Type B pancreatic cell (in vitro differentiated cells): ENCODE results near the gene SCNN1B. TPM values are rescaled to one million over a fixed set of nuclear protein-coding genes. Genes with fewer than 3 reads are reported as not detected.
"Not testable (repeated sequence)": the region's sequence is repeated elsewhere in the genome, so short reads cannot be mapped to it uniquely, and the experiment has no call there.

Experiments used
- DNase-seq: peaks from one replicate; pipeline ENCODE4 v3.0.0; 2021; ENCODE audit warnings: mixed read lengths; ENCODE audit not compliant: unreplicated experiment; ENCODE audit errors: extremely low spot score
- H3K27ac Mint-ChIP-seq: 2 replicates; pipeline ENCODE4 v1.8.0; 2021; ENCODE audit warnings: mild to moderate bottlenecking, mixed read lengths
- H3K27me3 Mint-ChIP-seq: 2 replicates; pipeline ENCODE4 v1.8.0; 2021; ENCODE audit warnings: mixed read lengths
- H3K36me3 Mint-ChIP-seq: 2 replicates; pipeline ENCODE4 v1.8.0; 2021; ENCODE audit warnings: mixed read lengths
- H3K4me1 Mint-ChIP-seq: one replicate; pipeline ENCODE4 v1.8.0; 2021; ENCODE audit warnings: mixed read lengths; ENCODE audit not compliant: unreplicated experiment
- H3K4me3 Mint-ChIP-seq: 2 replicates; pipeline ENCODE4 v1.8.0; 2021; ENCODE audit warnings: mild to moderate bottlenecking, mixed read lengths
- H3K9me3 Mint-ChIP-seq: 2 replicates; pipeline ENCODE4 v1.8.0; 2021; ENCODE audit warnings: mixed read lengths
- total RNA-seq: library from RNA; stranded (reverse); gene quantifications from 2 replicates; pipeline ENCODE4 v1.2.1, GENCODE V29; 2021; ENCODE audit warnings: low replicate concordance
- TF ChIP-seq, protein P1 (sequence below): fragments of 200-600 bp; sonication (generic); conservative IDR thresholded peaks from 2 replicates; pipeline ENCODE4 v1.5.0; 2021; ENCODE audit warnings: antibody characterized with exemption, mild to moderate bottlenecking

SCNN1B gene
- total RNA-seq, 1 donor from 2014 or later: 4.3 TPM

DNA sequence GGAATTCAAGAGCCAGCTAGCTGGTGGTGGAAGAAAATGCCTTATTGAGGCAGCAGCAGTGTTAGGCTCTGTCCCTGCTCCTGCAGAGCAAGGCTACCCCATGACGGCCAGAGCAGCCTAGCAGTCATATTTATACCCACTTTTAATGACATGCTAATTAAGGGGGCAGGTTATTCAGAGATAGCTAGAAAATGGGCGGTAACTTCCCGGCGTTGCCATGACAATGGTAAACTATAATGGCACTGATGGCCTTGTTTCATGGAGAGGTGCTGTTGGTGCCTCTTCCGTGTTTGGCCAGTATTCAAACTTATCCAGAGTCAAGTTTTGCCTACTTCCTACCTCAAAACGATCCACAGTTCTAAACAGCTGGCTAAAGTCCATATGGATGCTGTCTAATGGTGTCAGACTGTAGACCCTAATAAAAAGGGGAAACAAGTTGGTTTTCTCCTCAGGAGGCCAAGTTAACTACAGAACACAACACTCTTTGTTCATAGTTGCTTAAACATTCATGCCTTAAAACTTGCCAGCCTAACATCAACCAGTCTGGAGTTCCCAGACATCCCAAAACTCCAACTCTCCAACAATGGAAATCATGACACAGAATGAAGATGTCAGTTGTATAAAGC is 3.7 kb upstream of the SCNN1B start:
- Mint-ChIP-seq H3K4me3 (no peak overlapping the region), H3K27me3 (peaks cover 47% of the 10 kb centered on the region), H3K36me3 (no peaks in the 10 kb centered on the region), H3K4me1 (peaks cover 7% of the 10 kb centered on the region), H3K9me3 (no peaks in the 10 kb centered on the region), H3K27ac (no peak overlapping the region)
- DNase-seq: no peak
- TF ChIP-seq, protein P1, sequence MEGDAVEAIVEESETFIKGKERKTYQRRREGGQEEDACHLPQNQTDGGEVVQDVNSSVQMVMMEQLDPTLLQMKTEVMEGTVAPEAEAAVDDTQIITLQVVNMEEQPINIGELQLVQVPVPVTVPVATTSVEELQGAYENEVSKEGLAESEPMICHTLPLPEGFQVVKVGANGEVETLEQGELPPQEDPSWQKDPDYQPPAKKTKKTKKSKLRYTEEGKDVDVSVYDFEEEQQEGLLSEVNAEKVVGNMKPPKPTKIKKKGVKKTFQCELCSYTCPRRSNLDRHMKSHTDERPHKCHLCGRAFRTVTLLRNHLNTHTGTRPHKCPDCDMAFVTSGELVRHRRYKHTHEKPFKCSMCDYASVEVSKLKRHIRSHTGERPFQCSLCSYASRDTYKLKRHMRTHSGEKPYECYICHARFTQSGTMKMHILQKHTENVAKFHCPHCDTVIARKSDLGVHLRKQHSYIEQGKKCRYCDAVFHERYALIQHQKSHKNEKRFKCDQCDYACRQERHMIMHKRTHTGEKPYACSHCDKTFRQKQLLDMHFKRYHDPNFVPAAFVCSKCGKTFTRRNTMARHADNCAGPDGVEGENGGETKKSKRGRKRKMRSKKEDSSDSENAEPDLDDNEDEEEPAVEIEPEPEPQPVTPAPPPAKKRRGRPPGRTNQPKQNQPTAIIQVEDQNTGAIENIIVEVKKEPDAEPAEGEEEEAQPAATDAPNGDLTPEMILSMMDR: no peak

DNA sequence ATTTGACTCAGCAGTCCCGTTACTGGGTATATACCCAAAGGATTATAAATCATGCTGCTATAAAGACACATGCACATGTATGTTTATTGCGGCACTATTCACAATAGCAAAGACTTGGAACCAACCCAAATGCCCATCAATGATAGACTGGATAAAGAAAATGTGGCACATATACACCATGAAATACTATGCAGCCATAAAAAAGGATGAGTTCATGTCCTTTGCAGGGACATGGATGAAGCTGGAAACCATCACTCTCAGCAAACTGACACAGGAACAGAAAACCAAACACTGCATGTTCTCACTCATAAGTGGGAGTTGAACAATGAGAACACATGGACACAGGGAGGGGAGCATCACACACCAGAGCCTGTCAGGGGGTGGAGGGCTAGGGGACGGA is 2.3 kb upstream of the SCNN1B start:
- peaks cover 60% of the 10 kb centered on the region for H3K27me3 Mint-ChIP-seq
- H3K4me3 Mint-ChIP-seq, H3K4me1 Mint-ChIP-seq, H3K27ac Mint-ChIP-seq, H3K36me3 Mint-ChIP-seq, DNase-seq, H3K9me3 Mint-ChIP-seq: not testable (repeated sequence)

DNA sequence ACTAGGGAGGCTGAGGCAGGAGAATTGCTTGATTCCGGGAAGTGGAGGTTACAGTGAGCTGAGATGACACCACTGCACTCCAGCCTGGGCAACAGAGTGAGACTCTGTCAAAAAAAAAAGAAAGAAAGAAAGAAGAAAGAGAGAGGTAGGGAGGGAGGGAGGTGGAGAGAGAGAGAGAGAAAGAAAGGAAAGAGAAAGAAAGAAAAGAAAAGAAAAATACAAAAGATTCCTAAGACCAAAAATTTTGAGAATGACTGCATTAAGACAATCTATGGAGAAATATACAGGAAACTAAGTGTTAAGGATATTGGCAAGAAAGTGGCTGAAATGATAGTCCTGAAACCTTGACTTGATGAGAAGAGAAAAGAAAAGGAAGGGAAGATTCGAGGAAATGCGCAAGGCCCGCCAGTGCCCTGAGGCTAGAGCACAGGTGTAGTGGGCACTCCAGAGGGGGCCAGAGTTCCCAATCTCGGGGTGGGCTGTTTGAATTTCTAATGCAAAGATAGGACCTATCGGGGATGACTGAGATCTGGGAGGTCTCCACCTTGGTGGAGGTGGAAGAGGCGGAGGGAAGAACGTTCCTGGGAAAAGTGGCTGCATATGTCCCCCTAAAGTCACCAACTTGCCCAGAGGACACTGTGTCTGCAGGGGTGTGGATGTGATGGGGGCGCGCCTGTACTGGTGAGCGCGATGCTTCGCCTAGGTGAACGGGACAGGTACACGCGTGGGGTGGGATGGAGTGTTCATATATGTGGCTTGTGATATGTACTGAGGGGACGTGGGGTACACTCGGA is 654 bp upstream of the SCNN1B start:
- H3K9me3 Mint-ChIP-seq: no peaks in the 10 kb centered on the region
- peak overlapping the region; percentile 77 for H3K4me3 Mint-ChIP-seq
- no peak for DNase-seq
- peaks cover 70% of the 10 kb centered on the region for H3K27me3 Mint-ChIP-seq
- H3K4me1 Mint-ChIP-seq: peaks cover 7% of the 10 kb centered on the region
- TF ChIP-seq, protein P1: no peak
- H3K36me3 Mint-ChIP-seq: no peaks in the 10 kb centered on the region
- H3K27ac Mint-ChIP-seq: no peak overlapping the region

DNA sequence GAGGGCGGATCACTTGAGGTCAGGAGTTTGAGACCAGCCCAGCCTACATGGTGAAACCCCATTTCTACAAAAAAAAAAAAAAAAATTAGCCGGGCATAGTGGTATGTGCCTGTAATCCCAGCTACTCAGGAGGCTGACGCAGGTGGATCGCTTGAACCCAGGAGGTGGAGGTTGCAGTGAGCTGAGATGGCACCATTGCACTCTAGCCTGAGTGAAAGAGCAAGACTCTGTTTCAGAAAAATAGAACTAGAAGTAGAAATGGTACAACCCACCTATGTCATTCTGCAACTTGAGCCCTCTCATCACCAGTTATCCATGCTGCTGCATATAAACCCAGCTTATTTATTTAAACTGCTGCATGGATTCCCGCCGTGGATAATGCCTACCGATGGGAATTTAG is 1.6 kb downstream of the SCNN1B start:
- TF ChIP-seq, protein P1: no peak
- H3K4me3 Mint-ChIP-seq: no peak overlapping the region
- H3K27me3 Mint-ChIP-seq: peaks cover 68% of the 10 kb centered on the region
- no peaks in the 10 kb centered on the region for H3K9me3 Mint-ChIP-seq
- no peaks in the 10 kb centered on the region for H3K36me3 Mint-ChIP-seq
- H3K27ac Mint-ChIP-seq: no peak overlapping the region
- DNase-seq: no peak
- H3K4me1 Mint-ChIP-seq: peaks cover 7% of the 10 kb centered on the region

DNA sequence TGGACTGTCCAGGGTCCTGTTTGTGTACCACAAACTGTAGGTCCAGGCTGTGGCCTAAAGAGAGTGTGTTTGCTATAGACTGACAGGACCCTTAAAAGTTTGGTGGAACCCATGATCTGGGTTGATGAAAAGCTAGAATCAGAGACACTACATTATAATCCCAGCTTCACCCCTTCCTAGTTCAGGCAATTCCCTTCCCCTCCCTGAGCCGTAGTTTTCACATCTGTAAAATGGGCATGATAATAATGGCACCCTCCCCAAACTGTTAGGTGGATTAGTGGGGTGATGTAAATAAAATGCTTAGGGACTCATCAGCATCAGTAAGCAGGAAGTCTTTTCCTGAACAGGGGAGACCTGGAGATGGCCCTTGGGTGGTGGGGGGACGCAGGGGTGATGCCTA is 2.5 kb downstream of the SCNN1B start:
- Mint-ChIP-seq H3K4me3 (no peak overlapping the region), H3K27me3 (peaks cover 63% of the 10 kb centered on the region), H3K4me1 (peaks cover 7% of the 10 kb centered on the region), H3K27ac (no peak overlapping the region), H3K9me3 (no peaks in the 10 kb centered on the region), H3K36me3 (no peaks in the 10 kb centered on the region)
- DNase-seq: no peak
- TF ChIP-seq, protein P1: no peak
